Frontal cortex (tissue), 4 donors: Measurements from ENCODE around the gene B3GAT1. TPM values are rescaled to one million over a fixed set of nuclear protein-coding genes. Genes with fewer than 3 reads are reported as not detected.

Source experiments
- DNase-seq, 2 donors: peaks; one replicate each; pipeline ENCODE4 v3.0.0; 2012; ENCODE audit warnings: low spot score in 2 of 2
- FAIRE-seq: peaks from 2 replicates; lab custom pipeline; 2012; peaks lifted over from hg19 to GRCh38; lab: Jason Lieb, UNC
- total RNA-seq: library from RNA; depleted of rRNA; stranded (reverse); fragments of >200 nt; gene quantifications from one replicate; pipeline ENCODE4 v1.2.3, GENCODE V29; 2014
- donor health status: control.
- donor health status: control.
- donor health status: control.

Gene B3GAT1
- total RNA-seq, 1 donor from 2014 or later, result 47.3 TPM

DNA sequence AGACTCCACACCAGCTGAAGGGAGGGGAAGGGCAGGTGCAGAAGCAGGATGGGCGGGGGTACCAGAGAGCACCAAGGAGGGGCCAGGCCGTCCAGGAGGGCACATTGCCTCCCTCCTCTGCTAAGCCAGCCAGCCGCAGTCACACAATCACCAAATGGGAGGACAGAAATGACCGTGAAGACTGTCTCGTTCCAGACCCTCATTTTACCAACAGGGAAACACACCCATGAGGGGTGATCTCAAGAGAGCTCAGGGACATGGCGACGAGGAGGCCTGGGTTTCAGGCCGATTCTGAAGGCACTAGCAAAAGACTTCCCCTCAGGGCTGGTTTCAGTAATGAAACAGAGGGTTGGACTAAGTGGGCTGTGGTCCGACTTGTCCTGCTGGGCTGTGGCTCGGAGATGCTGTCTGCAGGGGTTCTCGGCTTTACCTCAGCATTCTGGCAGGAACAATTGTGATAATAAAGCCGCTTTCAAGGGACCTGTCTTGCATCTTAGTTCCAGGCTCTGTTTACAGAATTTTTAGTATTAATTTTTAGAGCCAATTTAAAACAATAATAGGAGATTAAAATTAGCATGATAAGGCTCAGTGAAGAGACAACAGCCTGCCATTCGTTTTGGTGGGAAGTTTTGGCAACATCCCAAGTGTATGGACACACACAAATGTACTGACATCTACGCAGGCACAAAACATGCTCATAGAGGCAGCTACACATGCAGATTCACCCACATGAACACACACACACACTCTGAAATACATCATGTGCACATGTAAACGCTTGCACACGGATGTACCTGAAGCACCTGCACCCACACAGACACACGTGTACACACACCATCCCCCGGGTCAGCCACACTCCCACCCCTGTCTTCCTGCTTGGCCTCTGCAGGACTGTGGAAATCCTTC lies 2.0 kb upstream of the B3GAT1 start:
- FAIRE-seq (no peak), DNase-seq (peak in 1 of 2 donors; percentile 32)

DNA sequence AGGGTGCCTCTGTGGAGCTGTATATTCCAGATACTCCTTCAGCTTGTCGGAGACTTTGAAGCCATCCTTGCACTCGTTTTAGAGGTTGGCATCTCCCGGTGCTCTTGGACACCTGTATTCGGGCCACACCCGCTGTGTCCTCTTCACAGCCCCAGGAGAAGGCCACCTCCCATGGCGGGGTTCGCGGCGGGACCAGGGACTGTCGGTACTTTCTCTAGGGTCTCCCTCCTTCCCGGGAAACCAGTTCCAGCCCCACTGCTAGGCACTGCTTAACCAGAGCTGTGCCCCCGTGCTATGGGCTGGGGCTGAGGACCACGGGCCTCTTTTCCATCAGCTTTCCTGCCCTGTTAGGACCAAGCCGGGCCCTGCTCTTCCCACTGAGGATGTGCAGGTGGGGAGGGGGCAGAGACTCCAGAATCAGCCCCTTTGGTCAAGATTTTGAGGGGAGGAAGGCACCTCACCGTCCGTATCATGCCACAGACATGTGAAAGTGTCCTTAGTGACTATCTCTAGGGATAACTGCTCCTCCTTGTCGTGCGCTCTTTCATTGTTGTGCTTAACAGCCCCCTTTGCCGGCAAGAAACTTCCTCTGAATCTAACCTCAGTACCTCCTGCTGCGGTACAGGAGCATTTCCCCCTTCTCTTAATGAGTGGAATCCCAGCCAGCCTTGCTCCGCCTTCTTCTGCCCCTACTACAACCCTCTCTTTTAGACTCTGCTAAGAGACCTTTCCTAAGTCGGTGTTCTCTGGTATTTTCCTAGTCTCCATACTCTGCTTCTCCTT lies 1.2 kb upstream of the B3GAT1 start:
- FAIRE-seq, result no peak
- peak in 1 of 2 donors; percentile 26 for DNase-seq

DNA sequence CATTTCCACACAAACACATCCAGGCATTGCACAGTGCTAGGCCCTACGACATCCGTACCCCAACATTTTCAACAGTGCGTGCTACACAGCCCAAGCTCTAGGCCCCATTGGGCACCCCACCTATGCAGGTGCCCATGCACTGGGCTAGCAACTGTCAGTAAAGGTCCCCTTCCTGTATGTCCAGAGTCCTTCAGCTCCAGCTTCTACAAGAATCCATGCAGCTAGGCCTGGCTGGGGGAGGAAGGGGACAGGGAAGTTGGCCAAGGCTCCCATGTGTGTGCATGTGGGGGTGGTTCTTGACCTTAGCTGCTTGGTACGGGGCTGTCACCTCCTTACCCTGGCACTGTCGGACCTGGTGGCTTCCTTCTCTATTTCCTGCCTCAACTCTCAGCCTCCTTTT lies 1.3 kb downstream of the B3GAT1 start:
- FAIRE-seq (no peak), DNase-seq (peak in 1 of 2 donors; percentile 22)

DNA sequence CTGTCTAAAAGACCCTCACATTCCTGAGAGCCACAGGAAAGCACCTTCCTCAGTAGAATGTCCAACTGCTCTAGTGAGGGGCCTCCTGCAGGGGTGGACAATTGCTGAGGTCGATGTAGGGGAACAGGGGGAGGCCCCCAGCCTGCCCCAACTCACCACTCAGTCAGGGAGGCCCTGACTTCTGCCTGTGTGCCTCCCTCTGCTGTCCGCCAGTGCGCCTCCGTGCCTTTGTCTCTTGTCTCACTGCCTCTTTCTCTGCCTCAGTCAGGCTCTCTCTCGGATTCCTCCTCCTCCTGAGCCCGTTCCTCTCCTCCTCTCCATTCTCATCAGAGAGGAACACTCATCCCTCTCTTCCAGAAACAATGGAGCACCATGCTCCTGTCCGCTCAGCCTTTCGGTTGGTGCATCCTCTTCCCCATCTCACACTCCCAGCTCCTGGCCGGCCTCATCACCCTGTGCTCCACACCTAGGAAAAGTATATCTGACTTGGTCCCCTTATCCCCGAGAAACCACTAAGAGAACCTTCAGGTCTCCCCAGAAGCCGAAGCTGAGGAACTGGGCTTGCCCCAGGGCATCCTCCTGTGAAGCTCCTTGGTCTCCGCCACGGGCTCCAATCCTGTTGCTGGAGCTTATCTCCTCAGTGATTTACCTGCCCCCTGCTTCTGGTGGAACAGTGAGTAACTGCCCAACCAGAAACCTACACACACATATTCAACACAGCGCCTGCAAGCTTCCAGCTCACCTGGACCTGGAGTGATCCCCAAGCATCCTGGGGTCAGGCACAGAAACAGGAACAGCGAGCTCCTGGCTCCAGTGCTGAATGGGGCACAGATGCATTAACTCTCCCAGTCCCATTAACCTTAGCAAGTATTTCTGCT lies 2.3 kb downstream of the B3GAT1 start:
- FAIRE-seq (no peak), DNase-seq (peak in 1 of 2 donors; percentile 41)

GRCh38 chr11:134407923-134408322 lies 4.1 kb downstream of the B3GAT1 start:
- no peak for DNase-seq
- FAIRE-seq, result no peak

GRCh38 chr11:134407321-134407828 lies 4.7 kb downstream of the B3GAT1 start:
- no peak for FAIRE-seq
- DNase-seq, result peak in 1 of 2 donors; percentile 35

DNA sequence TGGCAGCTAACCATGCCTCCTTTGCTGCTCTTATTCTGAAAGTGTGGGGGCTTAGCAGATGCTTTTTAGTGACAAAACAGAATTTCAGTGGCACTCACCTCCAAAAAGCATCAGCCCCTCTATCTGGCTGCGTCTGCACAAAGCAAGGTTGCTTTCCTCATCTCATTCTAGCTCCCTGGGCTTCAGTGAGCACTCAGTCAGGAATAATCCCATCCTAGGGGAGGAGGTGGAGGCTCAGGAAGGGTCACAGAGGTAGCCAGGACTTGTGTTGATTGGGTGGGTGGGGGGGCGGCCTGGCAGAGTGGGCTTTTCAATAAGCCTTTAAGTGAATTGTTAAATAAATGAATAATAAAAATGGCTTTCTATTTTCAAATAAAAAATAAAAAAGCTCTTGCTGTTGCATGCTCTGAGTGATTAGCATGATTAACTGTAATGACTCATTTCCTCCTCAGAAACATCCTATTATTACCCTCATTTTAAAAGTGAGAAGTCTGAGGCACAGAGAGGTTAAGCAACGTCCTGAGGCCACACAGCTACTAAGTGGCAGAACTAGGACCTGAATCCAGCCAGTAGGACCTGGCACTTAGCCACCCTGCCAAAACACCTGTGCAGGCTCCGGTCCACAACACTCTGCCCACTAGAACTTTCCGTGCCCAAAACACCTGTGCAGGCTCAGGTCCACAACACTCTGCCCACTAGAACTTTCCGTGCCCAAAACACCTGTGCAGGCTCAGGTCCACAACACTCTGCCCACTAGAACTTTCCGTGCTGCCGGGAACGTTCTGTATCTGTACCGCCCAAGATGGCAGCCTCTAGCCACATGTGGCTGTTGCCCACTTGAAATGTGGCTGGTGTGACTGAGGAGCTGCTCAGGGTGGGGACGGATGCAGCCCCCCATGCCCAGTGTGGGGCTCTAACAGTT lies 5.5 kb downstream of the B3GAT1 start:
- no peak for FAIRE-seq

GRCh38 chr11:134405841-134406240 lies 6.2 kb downstream of the B3GAT1 start:
- no peak for FAIRE-seq
- DNase-seq, result no peak

More for the DNA sequence above, 5.5 kb downstream of the B3GAT1 start:
- DNase-seq, result peak in 1 of 2 donors; percentile 23

DNA sequence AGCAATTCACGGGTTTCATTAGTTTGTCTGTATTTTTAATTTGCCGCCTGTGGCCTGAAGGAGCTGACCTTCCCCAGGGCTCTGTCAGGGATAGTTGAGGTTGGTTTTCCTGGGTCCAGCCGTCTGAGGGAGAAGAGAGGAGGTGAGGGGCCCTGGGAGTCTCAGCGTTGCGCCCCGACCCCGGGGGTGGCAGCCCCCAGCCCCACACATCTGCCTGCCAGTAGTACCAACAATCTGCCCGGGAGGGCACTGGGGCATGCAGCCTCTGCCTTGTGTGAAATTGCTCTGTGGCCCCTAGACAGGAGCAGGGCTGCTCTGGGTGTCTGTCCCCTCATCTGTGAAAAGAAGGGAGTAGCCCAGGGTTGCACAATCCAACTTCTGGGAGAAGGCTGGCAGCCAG lies 6.6 kb downstream of the B3GAT1 start:
- FAIRE-seq (no peak), DNase-seq (no peak)

DNA sequence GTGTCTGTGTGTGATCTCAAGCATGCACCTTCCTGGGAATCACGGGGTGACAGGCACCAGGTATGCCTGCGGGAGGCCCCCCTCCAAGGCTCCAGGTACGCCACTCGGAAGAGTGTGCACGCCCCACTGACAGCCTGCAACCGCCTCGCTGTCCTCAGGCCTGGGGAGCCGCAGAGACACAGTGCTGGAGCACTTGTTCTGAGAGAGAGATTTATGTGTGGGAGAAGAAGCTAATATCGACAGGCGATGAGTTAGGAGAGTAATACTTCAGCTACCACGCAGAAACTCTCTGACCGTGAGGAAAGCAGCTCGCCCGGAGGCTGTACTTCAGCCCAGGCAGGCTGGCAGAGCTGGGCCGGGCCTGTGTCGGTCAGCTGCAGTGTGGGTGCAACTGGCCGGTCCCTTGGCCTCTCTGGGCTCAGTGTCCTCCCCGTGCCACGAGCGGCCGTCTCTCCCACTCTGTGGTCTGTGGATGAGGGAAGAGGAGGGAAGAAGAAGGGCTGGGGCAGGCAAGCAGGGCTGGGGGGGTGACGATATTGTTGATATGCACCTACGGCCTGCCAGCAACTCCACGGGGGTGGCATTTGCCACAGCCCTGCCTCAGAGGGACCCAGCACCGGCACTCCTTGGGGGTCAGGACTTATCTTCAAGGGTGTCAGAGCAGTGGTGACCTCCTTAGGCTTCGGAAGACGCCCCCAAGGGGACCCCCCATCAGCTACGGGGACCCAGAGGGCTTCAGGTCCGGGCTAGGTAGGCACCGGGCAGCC lies 7.3 kb downstream of the B3GAT1 start:
- no peak for FAIRE-seq

GRCh38 chr11:134402910-134403309 lies 9.1 kb downstream of the B3GAT1 start:
- DNase-seq (no peak), FAIRE-seq (no peak)

More for the DNA sequence above, 7.3 kb downstream of the B3GAT1 start:
- no peak for DNase-seq

- DNase-seq (no peak), FAIRE-seq (no peak)
These were observed 9.9 kb downstream of the B3GAT1 start for GRCh38 chr11:134401825-134402809.

GRCh38 chr11:134399996-134400395 lies 12.0 kb downstream of the B3GAT1 start:
- FAIRE-seq (no peak), DNase-seq (no peak)

DNA sequence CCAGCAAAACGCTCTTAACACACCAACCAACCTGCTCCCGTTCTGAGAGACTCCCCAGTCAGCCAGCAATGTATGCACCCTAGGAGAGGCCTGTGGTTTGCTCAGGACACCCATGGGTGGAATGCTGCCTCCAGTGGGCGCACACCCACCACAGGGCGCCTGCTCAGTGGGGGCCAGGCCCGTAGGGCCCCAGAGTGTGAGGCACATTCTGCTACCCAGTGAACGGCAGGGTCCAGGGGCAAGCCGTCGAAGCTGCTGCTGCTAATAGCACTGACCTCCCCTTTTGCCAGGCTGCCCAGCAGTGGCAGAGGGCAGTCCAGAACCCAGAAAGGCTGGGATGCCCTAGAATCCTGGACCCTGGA lies 12.8 kb downstream of the B3GAT1 start:
- DNase-seq (no peak), FAIRE-seq (no peak)

- FAIRE-seq, result no peak
- DNase-seq, result peak in 1 of 2 donors; percentile 64
These were observed 13.3 kb downstream of the B3GAT1 start for GRCh38 chr11:134398644-134399292.

DNA sequence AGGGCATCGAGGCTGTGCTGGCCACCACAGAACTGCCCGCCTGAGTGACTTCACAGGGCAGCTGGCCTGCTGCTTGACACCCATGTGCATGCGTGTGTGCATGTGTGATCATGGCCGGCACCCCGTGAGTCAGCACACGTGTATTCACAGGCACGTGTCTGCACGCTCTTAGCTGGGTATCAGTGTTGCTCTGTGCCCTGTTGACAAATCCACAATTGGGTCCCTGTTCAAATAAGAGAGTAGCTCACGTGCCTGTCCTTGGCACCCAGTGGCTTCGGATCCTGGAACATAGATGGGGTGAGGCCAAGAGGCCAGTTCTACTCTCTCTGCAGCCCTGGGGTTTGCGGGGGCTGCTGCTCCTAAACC lies 14.0 kb downstream of the B3GAT1 start:
- DNase-seq (peak; percentile 75), FAIRE-seq (no peak)
